HUES6 (cell line): Measurements from ENCODE around the gene AIF1.

ENCODE experiments used
- H3K27ac ChIP-seq: 2 replicates; pipeline ENCODE4 v1.7.0; 2013; ENCODE audit warnings: low read depth, mild to moderate bottlenecking, low read length, inconsistent platforms
- H3K27me3 ChIP-seq: 2 replicates; pipeline ENCODE4 v1.6.1; 2013; ENCODE audit warnings: low read length; ENCODE audit not compliant: control insufficient read depth, insufficient read depth
- H3K36me3 ChIP-seq: 2 replicates; pipeline ENCODE4 v1.6.1; 2013; ENCODE audit warnings: low read length; ENCODE audit not compliant: control insufficient read depth, insufficient read depth
- H3K4me1 ChIP-seq: 2 replicates; pipeline ENCODE4 v1.6.1; 2013; ENCODE audit warnings: low read length; ENCODE audit not compliant: control insufficient read depth, insufficient read depth
- H3K4me3 ChIP-seq: 2 replicates; pipeline ENCODE4 v1.5.1; 2013; ENCODE audit warnings: low read depth, low read length
- H3K9ac ChIP-seq: one replicate; pipeline ENCODE4 v1.6.1; 2013; ENCODE audit warnings: mild to moderate bottlenecking, low read length
- H3K9me3 ChIP-seq: 2 replicates; pipeline ENCODE4 v1.6.1; 2013; ENCODE audit warnings: low read depth, low read length; ENCODE audit not compliant: control insufficient read depth, insufficient read depth

The AIF1 gene

GRCh38 chr6:31614684-31615578, at the start of gene AIF1:
TSS of gene AIF1 (plus strand) at chr6:31615234. CDS start at chr6:31615330, 96 bp downstream.
- Histone ChIP-seq H3K27ac (no peak within 1 kb of the TSS), H3K9ac (no peak within 1 kb of the TSS)

DNA sequence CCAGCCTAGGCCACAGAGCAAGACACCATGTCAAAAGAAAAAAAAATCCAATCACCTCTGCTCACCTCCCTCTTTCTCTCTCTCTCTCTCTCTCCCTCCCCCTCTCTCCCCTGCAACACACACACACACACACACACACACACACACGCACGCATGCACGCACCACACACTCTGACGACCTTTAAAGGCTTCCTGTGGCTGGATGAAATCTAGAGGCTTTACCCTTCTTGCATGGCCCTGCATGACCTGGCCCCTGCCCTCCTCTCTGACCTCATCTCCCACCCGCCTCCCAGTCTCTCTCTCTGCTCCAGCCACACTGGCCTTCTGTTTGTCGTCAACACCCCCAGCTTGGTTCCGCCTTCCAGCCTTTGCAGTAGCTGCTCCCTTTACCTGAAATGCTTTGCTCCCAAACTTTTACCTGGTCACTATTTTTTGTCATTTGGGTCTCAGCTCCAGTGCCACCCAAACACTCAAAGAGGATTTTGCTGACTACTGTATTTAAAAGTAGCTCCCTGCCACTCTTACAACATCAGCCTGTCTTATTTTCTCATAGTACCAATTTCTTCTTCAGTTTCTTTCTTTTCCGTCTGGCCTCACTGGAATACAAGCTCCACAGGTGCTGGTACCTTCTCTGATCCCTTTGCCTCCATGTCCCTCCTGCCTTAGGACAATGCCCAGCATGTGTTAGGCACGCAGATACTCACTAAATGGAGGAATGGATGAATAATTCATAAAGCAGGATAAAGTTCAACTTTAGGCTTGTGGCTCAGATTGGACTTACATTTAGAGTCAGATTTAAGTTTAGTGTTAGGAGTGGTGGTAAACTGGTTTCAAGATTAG, 47.3 kb upstream of the AIF1 start:
- no peaks in the 10 kb centered on the region for H3K36me3 ChIP-seq
- no peaks in the 10 kb centered on the region for H3K27me3 ChIP-seq
- H3K9ac ChIP-seq, result no peak overlapping the region
- peaks cover 6% of the 10 kb centered on the region for H3K4me1 ChIP-seq
- H3K4me3 ChIP-seq, result no peak overlapping the region
- H3K9me3 ChIP-seq, result no peaks in the 10 kb centered on the region
- H3K27ac ChIP-seq, result no peak overlapping the region

More at GRCh38 chr6:31614684-31615578, at the start of gene AIF1:
- no peaks in the 10 kb centered on the region for H3K27me3 ChIP-seq
- H3K4me3 ChIP-seq, result no peak within 1 kb of the TSS
- H3K4me1 ChIP-seq, result peaks cover 15% of the 10 kb centered on the region
- H3K9me3 ChIP-seq, result no peaks in the 10 kb centered on the region
- H3K36me3 ChIP-seq, result no peaks in the 10 kb centered on the region

GRCh38 chr6:31568537-31568961, 46.5 kb upstream of the AIF1 start:
- H3K9ac ChIP-seq, result no peak overlapping the region
- H3K27ac ChIP-seq, result no peak overlapping the region
- no peaks in the 10 kb centered on the region for H3K9me3 ChIP-seq
- no peaks in the 10 kb centered on the region for H3K27me3 ChIP-seq
- H3K4me3 ChIP-seq, result no peak overlapping the region
- no peaks in the 10 kb centered on the region for H3K36me3 ChIP-seq
- H3K4me1 ChIP-seq, result peaks cover 6% of the 10 kb centered on the region

GRCh38 chr6:31569861-31570536, 45.0 kb upstream of the AIF1 start:
- Histone ChIP-seq H3K9me3 (no peaks in the 10 kb centered on the region), H3K4me1 (peaks cover 12% of the 10 kb centered on the region), H3K27me3 (no peaks in the 10 kb centered on the region), H3K27ac (no peak overlapping the region), H3K36me3 (no peaks in the 10 kb centered on the region), H3K9ac (no peak overlapping the region), H3K4me3 (no peak overlapping the region)

GRCh38 chr6:31572041-31572911, 42.8 kb upstream of the AIF1 start, which contains the start of gene LTA:
TSS of gene LTA (plus strand) at chr6:31572289. CDS start at chr6:31572743, 454 bp downstream.
- H3K27me3 ChIP-seq, result peaks cover 11% of the 10 kb centered on the region; the same call in 1 of the 2 replicates
- no peak within 1 kb of the TSS for H3K4me3 ChIP-seq
- H3K9ac ChIP-seq, result no peak within 1 kb of the TSS
- H3K27ac ChIP-seq, result no peak within 1 kb of the TSS
- H3K9me3 ChIP-seq, result no peaks in the 10 kb centered on the region
- peaks cover 18% of the 10 kb centered on the region for H3K4me1 ChIP-seq
- no peaks in the 10 kb centered on the region for H3K36me3 ChIP-seq

DNA sequence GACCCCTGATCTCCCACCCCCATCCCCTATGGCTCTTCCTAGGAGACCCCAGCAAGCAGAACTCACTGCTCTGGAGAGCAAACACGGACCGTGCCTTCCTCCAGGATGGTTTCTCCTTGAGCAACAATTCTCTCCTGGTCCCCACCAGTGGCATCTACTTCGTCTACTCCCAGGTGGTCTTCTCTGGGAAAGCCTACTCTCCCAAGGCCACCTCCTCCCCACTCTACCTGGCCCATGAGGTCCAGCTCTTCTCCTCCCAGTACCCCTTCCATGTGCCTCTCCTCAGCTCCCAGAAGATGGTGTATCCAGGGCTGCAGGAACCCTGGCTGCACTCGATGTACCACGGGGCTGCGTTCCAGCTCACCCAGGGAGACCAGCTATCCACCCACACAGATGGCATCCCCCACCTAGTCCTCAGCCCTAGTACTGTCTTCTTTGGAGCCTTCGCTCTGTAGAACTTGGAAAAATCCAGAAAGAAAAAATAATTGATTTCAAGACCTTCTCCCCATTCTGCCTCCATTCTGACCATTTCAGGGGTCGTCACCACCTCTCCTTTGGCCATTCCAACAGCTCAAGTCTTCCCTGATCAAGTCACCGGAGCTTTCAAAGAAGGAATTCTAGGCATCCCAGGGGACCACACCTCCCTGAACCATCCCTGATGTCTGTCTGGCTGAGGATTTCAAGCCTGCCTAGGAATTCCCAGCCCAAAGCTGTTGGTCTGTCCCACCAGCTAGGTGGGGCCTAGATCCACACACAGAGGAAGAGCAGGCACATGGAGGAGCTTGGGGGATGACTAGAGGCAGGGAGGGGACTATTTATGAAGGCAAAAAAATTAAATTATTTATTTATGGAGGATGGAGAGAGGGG, 41.6 kb upstream of the AIF1 start:
- H3K27ac ChIP-seq, result no peak overlapping the region
- peaks cover 17% of the 10 kb centered on the region for H3K4me1 ChIP-seq
- H3K9me3 ChIP-seq, result no peaks in the 10 kb centered on the region
- no peak overlapping the region for H3K4me3 ChIP-seq
- H3K27me3 ChIP-seq, result peaks cover 11% of the 10 kb centered on the region; the same call in 1 of the 2 replicates
- no peaks in the 10 kb centered on the region for H3K36me3 ChIP-seq
- H3K9ac ChIP-seq, result no peak overlapping the region

DNA sequence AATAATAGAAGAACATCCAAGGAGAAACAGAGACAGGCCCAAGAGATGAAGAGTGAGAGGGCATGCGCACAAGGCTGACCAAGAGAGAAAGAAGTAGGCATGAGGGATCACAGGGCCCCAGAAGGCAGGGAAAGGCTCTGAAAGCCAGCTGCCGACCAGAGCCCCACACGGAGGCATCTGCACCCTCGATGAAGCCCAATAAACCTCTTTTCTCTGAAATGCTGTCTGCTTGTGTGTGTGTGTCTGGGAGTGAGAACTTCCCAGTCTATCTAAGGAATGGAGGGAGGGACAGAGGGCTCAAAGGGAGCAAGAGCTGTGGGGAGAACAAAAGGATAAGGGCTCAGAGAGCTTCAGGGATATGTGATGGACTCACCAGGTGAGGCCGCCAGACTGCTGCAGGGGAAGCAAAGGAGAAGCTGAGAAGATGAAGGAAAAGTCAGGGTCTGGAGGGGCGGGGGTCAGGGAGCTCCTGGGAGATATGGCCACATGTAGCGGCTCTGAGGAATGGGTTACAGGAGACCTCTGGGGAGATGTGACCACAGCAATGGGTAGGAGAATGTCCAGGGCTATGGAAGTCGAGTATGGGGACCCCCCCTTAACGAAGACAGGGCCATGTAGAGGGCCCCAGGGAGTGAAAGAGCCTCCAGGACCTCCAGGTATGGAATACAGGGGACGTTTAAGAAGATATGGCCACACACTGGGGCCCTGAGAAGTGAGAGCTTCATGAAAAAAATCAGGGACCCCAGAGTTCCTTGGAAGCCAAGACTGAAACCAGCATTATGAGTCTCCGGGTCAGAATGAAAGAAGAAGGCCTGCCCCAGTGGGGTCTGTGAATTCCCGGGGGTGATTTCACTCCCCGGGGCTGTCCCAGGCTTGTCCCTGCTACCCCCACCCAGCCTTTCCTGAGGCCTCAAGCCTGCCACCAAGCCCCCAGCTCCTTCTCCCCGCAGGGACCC, 40.6 kb upstream of the AIF1 start:
- H3K9ac ChIP-seq, result no peak overlapping the region
- H3K27ac ChIP-seq, result no peak overlapping the region
- no peaks in the 10 kb centered on the region for H3K36me3 ChIP-seq
- H3K4me1 ChIP-seq, result peaks cover 25% of the 10 kb centered on the region
- H3K9me3 ChIP-seq, result no peaks in the 10 kb centered on the region
- peaks cover 11% of the 10 kb centered on the region; the same call in 1 of the 2 replicates for H3K27me3 ChIP-seq
- no peak overlapping the region for H3K4me3 ChIP-seq

- peaks cover 13% of the 10 kb centered on the region; the same call in 1 of the 2 replicates for H3K27me3 ChIP-seq
- H3K36me3 ChIP-seq, result no peaks in the 10 kb centered on the region
- H3K27ac ChIP-seq, result no peak within 1 kb of the TSS
- H3K9me3 ChIP-seq, result no peaks in the 10 kb centered on the region
- H3K4me3 ChIP-seq, result no peak within 1 kb of the TSS
- H3K9ac ChIP-seq, result no peak within 1 kb of the TSS
- H3K4me1 ChIP-seq, result peaks cover 34% of the 10 kb centered on the region
These were observed 39.6 kb upstream of the AIF1 start, which contains the start of gene TNF for GRCh38 chr6:31575335-31575901. TSS of gene TNF (plus strand) at chr6:31575565. CDS start at chr6:31575742, 177 bp downstream.
